Measurements from ENCODE around the gene WFS1. TPM values are rescaled to one million over a fixed set of nuclear protein-coding genes. Genes with fewer than 3 reads are reported as not detected.

Gene WFS1
- polyA plus RNA-seq, 4 donors, result 24.0 to 31.0 (median 25.9) TPM

DNA sequence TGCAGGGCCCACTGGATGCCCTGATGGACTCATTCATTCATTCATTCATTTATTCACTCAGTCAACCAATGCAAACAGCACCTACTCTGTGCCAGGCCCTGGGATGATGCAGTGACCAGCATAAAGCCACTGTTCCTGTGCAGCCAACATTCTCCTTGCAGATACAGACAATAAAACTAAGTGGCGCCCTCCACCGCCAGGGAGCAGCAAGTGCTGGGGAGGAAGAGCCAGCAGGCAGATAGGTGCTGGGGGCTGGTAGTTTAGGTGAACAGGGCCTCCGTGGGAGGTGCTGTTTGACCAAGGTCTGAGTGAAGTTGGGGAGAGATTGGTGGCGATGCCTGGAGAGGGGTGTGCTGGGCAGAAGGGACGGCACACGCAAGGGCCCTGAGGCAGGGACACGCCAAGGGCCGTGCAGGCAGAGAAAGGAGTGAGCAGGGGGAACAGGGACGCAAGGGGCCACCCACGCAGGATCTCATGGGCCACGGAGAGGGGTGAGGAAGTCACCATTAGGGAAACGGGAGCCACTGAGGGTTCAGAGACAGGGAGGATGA, 65.5 kb downstream of the WFS1 start:
- DNase-seq (ENCODE audit: low read depth in 4 of 4, low spot score in 3 of 4), result no peak

DNA sequence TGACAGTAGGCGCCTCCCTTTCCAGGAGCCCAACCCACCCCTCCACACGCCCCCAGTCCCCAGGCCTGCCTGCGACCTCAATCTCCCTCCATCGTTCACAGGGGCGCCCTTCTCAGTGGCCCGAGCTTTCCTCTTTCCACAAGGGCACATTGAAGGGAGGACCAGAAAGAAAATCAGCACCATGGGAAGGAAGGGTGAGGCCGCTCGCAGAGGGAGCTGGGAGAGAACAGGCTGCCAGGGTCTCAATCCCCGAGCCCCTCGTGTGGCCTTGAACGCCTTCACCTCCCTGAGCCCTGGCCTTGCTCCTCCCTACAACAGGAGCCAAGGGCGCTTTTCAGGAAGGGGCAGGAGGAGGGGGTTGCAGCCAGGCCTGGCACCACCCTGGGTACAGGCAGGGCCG, 66.5 kb downstream of the WFS1 start:
- DNase-seq (ENCODE audit: low read depth in 4 of 4, low spot score in 3 of 4), result no peak

DNA sequence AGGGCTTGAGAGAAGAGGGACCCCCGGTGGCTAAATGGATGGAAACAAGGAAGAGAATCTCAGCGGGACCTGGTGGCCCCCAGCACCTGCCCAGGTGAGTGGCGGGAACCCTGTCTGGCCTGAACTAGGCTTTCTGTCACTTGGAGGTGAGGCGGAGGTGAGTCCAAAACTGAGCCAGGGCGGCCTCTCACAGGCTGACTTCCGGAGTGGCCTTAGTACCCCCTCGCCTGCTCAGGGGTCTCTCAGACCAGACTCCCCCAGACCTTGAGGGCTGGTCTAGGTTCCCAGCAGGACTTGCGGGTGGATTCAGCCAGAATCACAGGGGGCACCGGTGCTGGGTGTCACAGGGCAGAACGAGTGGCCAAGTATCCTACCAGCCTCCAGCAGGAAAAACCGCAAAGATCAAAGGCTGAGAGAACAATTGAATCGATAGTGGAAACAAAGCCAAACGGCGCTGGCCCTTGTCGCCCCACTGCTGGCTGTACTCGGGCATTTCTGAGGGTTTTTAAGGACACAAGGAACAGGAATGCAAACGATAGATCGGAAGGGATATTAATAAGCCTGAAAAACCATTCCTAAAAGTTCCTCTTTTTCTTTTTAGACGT, 67.8 kb downstream of the WFS1 start:
- DNase-seq (ENCODE audit: low read depth in 4 of 4, low spot score in 3 of 4), result no peak

DNA sequence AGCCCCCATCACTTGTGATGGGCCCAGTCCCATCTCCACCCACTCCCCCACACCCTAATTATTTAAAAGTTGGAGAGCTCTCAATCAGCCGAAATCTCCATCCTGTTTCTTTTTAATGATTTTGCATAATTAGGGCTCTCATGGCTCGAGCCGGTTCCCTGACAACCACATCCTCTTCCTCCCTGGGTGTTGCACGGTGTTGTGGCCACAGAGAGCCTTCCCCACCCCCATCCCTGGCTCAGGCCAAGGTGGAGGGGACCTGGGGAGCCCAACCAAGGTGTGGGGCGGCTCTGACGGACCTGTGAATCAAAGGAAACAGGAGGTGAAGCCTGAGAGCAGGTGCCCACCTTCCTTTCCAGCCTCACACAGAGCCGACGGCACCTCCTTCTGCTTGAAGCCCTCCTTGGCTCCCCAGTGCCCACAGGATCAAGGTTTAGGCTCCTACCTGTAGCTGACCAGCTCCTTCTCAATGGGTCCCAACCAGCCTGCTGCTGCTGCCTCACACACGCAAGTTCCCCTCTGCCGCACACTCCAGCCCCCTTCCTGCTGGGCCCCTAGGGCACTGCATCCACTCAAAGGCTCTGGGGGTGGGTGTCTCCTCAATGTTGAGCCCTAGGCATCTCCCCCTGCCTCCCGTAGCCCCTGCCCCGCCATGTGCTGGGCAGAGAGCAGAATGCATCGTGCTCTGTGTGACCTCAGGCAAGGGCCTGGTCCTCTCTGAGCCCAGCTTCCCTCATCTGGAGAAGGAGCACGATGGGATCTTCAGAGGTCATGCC, 68.7 kb downstream of the WFS1 start:
- DNase-seq (ENCODE audit: low read depth in 4 of 4, low spot score in 3 of 4), result no peak

DNA sequence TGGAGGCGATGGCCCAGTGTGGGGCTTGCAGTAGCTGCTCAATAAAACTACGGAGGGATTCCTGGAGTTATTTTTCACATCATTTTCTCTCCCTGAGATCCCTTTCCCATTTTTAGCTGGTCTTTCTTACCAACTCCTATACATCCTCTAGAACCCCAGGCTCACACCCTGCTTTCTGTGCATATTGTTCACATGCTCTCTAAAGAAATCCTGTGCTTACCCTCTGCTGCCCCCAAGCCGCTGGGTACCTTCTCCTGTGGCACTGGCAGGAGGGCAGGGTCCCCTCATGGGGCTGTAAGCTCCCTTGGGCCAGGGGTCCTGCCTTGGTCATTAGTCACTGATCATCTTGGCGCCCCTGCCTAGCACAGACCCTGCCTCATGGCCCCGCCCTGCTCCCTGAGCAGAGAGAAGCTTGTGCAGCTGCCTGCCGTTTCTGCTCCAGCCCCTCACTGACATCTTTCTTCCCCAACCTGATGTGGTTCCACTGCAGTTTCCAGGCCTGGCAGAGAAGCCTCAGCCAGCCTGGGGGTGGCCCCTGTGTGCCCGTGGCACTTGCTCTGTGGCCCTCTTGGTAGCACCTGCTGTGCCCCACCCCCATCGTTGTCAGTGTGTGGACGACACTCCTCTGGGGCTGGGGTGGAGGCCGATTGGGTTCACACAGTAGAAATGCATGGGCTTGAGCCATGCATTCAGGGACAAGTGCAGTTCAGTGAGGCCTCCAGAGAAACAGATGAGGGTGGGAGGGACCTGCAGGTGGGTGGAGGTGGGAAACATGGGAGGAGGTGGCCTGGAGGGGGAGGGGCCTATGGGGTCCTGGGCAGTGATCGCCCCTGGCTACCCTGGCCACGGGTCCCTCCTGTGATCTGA, 69.5 kb downstream of the WFS1 start:
- no peak for DNase-seq (ENCODE audit: low read depth in 4 of 4, low spot score in 3 of 4)

DNA sequence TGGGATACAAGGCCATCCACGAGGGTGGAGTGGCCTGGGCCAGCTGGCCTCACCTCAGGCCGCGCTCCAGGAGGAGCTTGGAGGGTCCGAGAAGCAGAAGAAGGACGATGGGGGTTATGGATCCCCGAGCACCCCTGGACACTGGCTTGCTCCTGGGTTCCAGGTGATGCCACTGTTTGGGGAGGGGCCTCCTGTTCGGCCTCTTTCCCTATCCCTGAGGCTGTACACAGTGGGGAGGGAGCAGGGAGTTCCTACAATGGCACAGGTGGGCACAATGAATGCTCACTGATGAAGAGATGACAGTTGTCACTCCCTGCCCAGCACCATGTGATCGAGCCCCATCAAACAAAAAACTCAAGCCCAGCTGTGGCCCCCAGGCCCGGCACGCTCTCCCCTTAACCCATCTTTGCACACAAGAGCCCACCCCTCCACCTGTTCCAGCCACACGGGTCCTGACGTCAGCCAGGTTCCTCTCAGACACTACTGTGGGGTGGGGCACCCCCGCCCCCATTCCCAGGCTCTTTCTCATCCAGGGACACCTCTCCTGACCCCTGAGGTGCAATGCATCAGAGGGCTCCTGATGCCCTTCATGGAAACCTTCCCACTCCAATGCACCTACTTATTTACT, 70.3 kb downstream of the WFS1 start:
- no peak for DNase-seq (ENCODE audit: low read depth in 4 of 4, low spot score in 3 of 4)

DNA sequence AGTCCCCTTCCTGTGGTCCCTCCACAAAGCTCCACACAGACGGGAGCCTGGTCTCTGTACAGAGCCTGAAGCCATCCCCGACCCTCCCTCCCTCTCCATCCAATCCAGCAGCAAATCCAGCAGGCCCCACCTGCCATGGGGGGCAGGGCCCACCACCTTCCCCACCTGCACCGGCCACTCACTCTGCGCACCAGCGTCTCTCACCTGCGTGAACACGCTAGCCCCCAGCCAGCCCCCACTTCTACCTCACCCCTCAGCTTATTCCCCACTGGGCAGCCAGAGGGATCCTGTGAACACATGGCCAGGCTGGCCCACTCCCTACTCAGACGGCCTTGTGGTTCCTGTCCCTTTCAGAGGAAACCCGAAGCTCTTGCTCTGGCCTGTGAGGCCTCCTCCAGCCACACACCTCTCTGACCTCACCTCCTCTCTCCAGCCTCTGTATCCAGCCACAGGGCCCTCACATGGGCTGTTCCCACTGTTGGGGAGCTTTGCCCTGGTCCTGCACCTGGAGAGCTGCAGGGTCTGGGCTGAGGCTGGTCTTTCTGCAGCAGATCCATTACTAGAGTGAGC, 70.9 kb downstream of the WFS1 start:
- DNase-seq (ENCODE audit: low read depth in 4 of 4, low spot score in 3 of 4), result no peak

DNA sequence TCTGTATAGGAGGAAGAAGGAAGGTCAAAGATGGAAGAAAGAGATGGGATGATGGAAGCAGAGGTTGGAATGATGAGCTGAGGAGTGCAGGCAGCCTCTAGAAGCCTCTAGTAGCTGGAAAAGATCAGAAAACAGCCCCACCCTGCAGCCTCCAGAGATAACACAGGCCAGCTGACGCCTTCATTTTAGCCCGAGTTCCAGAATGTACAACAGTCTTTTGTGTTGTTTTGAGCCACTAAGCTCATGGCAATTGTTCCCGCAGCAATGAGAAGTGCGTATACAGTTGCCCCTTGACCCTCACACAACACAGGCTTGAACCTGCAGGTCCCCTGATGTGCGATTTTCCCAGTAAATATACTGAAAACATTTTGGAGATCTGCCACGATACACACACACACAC, 72.0 kb downstream of the WFS1 start:
- DNase-seq (ENCODE audit: low read depth in 4 of 4, low spot score in 3 of 4), result no peak

DNA sequence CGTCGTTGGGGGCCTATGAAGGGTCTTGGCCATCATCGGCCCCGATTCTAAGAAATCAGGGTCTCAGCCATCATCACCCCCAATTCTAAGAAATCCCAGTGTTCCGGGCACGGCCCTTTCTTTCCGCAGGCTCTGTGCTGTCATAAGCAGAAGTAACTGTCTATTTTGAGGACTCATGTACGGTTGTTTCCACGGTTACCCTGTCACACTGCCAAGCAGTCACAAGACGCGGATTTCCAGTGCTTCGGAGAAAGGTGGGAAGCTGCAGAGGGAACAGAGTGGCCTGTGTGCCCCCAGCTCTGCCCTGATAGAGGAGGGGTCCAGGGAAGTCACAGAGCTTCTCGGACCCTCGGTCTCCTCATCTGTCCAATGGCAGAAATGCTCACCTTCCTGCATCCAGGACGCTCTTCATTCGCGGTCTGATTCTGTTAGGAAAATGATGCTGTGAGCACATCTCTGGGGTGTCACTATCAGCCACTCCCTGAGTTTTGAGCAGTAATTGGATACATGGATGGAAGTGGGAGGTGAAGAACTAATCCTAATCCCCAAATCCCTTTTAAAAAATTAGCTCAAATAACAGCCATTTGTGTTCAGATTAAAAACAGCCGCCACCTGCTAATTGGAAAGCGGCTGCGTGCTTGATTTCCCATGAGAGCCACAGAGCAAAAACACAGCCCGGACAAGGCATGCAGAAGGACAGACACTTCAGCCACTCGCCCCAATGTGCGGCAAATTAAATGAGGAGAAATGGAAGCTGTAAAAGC, 73.1 kb downstream of the WFS1 start:
- no peak for DNase-seq (ENCODE audit: low read depth in 4 of 4, low spot score in 3 of 4)

DNA sequence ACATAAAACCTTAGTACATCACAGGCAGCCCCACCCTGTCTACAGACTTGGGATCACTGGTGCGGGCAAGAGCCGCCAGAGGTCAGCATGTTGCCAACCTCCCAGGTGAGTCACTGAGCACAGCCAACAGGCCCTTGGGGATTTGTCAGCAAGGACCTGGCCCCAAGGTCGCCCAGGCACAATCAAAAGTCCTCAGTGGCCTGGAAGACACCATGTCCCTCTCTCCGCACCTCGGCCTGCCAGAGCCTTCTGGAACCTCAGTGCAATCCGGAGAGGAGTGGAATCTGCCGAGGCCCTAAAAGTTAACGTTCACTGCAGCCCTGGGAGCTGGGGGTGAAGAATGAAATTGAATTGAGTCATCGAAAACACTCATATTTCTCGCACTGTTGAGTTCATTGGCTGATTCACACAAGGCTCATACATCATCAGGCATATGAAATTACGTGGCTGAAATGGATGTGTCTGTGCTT, 74.3 kb downstream of the WFS1 start:
- no peak for DNase-seq (ENCODE audit: low read depth in 4 of 4, low spot score in 3 of 4)

DNA sequence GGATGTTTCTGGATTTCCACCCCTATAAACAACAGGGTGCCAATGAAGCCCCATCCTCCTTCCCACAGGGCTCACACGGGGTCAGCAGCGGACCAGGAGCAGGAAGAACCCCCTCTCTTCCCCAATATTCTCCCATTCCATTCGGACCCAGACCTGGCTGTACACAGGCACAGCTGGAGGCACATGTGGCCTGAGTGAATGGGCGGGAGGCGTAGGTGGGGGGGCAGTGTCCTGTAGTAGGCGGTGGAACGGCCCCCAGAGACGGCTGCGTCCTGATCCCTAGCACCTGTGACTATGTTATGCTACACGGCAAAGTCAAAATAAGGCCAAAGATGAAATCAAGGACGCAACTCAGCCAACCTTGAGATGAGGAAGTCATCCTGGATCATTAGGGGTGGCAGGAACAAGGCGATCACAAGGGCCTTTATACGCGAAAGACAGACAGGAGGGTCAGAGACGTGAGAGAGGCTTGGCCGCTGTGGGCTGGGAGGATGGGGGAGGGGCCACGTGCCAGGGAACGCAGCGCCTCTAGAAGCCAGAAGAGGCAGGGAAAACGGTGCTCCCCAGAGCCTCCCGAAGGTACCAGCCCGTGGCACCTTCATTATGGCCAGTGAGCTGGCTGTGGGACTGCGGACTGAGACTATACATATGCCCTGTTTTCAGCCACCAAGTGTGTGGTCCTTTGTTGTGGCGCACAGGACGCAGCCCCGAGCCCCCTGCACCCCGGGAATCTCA, 75.6 kb downstream of the WFS1 start:
- no peak for DNase-seq (ENCODE audit: low read depth in 4 of 4, low spot score in 3 of 4)

DNA sequence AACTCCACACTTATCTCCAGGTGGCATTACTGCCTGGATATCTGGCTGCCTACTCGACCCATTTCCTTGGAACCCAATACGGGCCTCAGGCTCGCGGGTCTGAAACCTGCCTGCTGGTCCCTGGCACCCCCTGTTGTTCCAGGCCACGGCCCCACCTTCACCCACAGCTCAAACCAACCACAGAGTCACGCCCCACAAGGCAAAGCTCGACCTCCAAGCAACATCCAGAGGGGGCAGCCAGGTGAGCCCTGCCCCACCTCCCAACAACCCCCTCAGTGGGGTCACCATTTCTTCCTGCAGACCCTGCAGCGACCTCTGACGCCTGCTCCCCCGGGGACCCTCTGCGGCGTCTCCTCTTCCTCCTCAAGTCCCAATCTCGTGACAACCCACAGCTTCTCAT, 76.2 kb downstream of the WFS1 start:
- no peak for DNase-seq (ENCODE audit: low read depth in 4 of 4, low spot score in 3 of 4)

DNA sequence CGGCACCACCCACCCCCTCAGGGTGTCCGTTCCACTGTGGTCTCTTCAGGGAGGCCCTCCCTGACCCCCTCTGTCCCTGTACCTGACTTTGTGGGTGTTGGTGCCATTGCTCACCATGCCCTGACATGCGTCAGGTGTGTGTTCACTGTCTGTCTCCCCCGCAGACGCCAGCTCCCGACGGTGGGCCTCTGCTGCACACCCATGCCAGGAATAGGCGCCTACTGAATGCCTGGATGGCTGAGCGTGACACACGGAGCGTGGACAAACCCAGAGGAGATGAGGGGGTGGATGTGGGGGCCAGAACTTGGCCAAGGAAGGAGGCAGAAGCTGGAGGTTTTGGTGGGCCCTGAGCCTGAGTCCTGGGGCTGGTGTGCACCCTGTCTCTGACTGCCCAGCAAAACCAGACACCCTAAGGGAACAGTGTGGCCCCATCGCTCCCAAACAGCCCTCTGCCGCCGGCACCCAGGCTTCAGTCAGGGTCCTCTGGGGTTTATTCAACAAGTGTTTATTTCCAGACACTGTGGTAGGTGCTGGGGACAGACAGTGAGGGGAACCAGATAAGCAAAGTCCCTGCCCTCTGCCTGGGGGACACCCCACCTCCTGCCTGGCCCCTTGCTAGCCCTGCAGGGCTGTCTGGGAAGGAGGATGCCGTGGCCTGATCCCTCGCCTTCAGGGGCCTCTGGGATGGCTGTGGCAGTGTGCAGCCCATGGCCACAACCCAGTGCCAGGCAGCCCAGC, 76.9 kb downstream of the WFS1 start:
- DNase-seq (ENCODE audit: low read depth in 4 of 4, low spot score in 3 of 4), result no peak

DNA sequence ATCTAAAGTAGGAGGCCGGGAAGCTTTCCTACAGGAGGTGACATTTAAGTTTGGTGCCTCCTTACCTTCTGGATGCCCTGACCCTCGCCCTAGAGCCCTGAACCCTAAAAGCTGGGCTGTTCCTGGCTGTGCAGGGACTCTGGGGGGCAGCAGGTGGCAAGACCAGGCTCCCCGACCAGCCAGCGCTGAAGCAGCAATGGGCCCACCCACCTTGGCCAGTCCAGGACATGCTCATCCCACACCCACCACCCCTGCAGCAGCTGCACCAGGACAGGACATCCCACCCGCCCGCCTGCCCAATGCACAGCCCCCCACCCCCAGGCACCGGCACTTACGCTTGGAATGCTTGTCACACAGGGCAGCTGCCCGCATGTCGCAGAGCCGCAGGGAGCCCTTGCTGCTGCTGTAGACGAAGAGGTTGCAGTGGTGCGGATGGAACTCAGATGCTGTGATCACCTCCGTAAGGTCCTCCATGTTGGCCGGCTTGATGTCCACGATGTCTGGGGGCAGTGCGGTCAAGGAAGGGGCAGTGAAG, 77.9 kb downstream of the WFS1 start:
- DNase-seq (ENCODE audit: low read depth in 4 of 4, low spot score in 3 of 4), result no peak

DNA sequence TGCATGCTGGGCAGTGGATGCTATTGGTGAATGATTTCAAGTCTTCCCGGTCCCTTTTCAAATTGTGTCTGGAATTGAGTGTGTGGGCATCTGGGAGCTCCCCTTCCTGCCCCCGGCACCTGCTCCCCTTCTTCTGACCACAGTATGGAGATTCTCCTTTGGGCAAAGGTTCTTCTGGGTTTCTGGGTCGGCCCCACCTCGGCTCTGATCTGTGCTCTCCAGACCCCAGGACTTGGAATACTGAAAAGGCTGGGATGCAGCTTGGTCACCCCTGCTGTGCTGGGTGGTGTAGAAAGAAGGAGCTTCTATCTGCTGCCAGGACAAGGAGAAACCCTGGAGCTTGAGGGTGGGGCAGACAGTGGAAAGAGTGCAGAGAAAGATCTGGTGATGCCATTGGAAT, 78.8 kb downstream of the WFS1 start:
- no peak for DNase-seq (ENCODE audit: low read depth in 4 of 4, low spot score in 3 of 4)

DNA sequence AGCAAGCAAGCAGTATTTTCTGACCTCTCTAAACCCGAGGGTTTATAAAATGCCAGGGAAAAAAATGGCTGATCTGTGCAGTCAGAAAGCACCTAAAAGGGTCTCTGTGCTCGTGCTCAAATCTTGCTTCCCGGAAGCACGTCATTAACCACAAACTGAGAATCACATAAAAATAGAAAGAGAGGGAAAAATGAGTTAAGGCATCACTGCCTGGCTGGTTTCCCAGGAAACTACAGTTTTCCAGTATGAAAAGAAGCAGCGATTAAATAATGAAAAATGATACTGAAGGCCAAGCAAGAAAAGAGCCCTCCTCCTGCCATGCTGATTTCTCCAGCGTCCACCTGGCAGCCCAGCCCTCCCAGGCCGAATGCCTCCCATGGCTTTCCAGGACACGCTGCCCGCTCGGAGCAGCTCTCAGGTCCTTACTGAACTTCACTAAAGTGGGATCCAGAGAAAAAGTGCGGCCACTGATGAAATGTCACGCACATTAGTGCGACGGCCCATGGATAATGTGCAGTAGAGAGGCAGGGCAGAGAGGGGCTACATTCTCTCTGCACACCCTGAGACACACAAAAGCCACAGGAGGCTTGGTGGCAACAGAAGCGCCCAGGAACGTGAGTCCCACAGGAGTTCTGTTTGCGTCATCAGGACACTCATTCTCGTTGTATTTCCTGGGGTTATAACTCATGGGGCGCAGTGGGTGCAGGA, 80.4 kb downstream of the WFS1 start:
- no peak for DNase-seq (ENCODE audit: low read depth in 4 of 4, low spot score in 3 of 4)

DNA sequence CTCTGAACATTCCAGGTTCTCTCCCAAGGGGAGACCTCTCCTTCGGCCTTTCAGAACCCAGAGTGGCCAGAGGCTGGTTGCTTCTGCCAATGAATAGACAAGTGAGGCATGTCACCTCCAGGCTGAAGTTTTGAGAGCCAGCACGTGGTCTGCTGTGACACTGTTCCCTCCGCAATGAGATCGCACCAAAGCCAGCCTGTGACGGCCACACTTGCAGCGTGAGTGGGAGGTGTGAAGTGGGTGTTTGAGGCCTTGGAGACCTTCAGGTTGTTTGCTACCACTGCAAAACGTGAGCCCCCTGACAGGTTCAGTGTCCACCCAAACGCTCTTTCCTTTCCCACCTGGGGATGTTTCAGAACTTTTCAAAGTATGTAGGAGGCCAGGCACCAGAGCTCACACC, 81.0 kb downstream of the WFS1 start:
- DNase-seq (ENCODE audit: low read depth in 4 of 4, low spot score in 3 of 4), result no peak
